ENCODE data around the gene ALB.

ALB gene

GRCh38 chr4:73468170-73468569 lies 64.1 kb downstream of the ALB start:
- Histone ChIP-seq H3K4me3 (ENCODE audit: low read length) (no peak overlapping the region), H3K36me3 (ENCODE audit: control insufficient read depth, insufficient read depth, low read length) (no peaks in the 10 kb centered on the region), H3K27ac (ENCODE audit: low read depth, low read length) (no peak overlapping the region), H3K4me1 (ENCODE audit: control insufficient read depth, insufficient read depth, low read length) (no peaks in the 10 kb centered on the region), H3K27me3 (ENCODE audit: control insufficient read depth, insufficient read depth, low read length) (no peaks in the 10 kb centered on the region), H3K9ac (ENCODE audit: low read length) (no peak overlapping the region)

GRCh38 chr4:73470728-73471127 lies 66.6 kb downstream of the ALB start:
- Histone ChIP-seq H3K27me3 (ENCODE audit: control insufficient read depth, insufficient read depth, low read length) (no peaks in the 10 kb centered on the region), H3K36me3 (ENCODE audit: control insufficient read depth, insufficient read depth, low read length) (no peaks in the 10 kb centered on the region), H3K9ac (ENCODE audit: low read length) (no peak overlapping the region), H3K4me1 (ENCODE audit: control insufficient read depth, insufficient read depth, low read length) (no peaks in the 10 kb centered on the region), H3K27ac (ENCODE audit: low read depth, low read length) (no peak overlapping the region), H3K4me3 (ENCODE audit: low read length) (no peak overlapping the region)

Measured in rectal smooth muscle tissue (tissue), 1 donor.